H9 (cell line): ENCODE measurements around the gene SLC7A5. TPM values are rescaled to one million over a fixed set of nuclear protein-coding genes. Genes with fewer than 3 reads are reported as not detected.

ENCODE experiments used
- DNase-seq: peaks from one replicate; pipeline ENCODE4 v3.0.0-alpha.2; 2017
- H2AFZ ChIP-seq: one replicate; pipeline ENCODE4 v1.6.1; 2013; ENCODE audit warnings: mild to moderate bottlenecking, low read length, control low read depth, moderate library complexity
- H2AK5ac ChIP-seq: 2 replicates; pipeline ENCODE4 v1.6.1; 2013; ENCODE audit warnings: low read length, control low read depth, mixed read lengths; ENCODE audit not compliant: insufficient read length
- H2BK120ac ChIP-seq: one replicate; pipeline ENCODE4 v1.6.1; 2013; ENCODE audit warnings: low read depth, mild to moderate bottlenecking, low read length, control low read depth, inconsistent platforms; ENCODE audit not compliant: poor library complexity, severe bottlenecking
- H2BK12ac ChIP-seq: 2 replicates; pipeline ENCODE4 v1.6.1; 2013; ENCODE audit warnings: low read length, control low read depth, mixed read lengths, low read depth; ENCODE audit not compliant: insufficient read length
- H2BK15ac ChIP-seq: 2 replicates; pipeline ENCODE4 v1.6.1; 2013; ENCODE audit warnings: low read depth, low read length, control low read depth
- H2BK20ac ChIP-seq: one replicate; pipeline ENCODE4 v1.6.1; 2013; ENCODE audit warnings: low read depth, mild to moderate bottlenecking, low read length, control low read depth, inconsistent platforms; ENCODE audit not compliant: poor library complexity, severe bottlenecking
- H2BK5ac ChIP-seq: 2 replicates; pipeline ENCODE4 v1.6.1; 2013; ENCODE audit warnings: low read length, control low read depth, mixed read lengths; ENCODE audit not compliant: insufficient read length
- H3K14ac ChIP-seq: 2 replicates; pipeline ENCODE4 v1.6.1; 2013; ENCODE audit warnings: low read length, control low read depth; ENCODE audit not compliant: insufficient read depth
- H3K18ac ChIP-seq: 2 replicates; pipeline ENCODE4 v1.6.1; 2013; ENCODE audit warnings: low read depth, mild to moderate bottlenecking, mixed read lengths, low read length, control low read depth; ENCODE audit not compliant: insufficient read length
- H3K23ac ChIP-seq: 2 replicates; pipeline ENCODE4 v1.6.1; 2013; ENCODE audit warnings: low read length, control low read depth, mixed read lengths, low read depth; ENCODE audit not compliant: insufficient read length
- H3K23me2 ChIP-seq: 2 replicates; pipeline ENCODE4 v1.6.1; 2013; ENCODE audit warnings: low read depth, mild to moderate bottlenecking, mixed read lengths, low read length, control low read depth; ENCODE audit not compliant: insufficient read length, poor library complexity, severe bottlenecking
- H3K27ac ChIP-seq: 2 replicates; pipeline ENCODE4 v1.5.1; 2013; ENCODE audit warnings: low read length, control low read depth, mixed read lengths, low read depth; ENCODE audit not compliant: insufficient read length
- H3K27me3 ChIP-seq: 2 replicates; pipeline ENCODE4 v1.6.1; 2013; ENCODE audit warnings: low read length, control low read depth, inconsistent platforms; ENCODE audit not compliant: insufficient read depth
- H3K4ac ChIP-seq: 2 replicates; pipeline ENCODE4 v1.6.1; 2013; ENCODE audit warnings: low read depth, mild to moderate bottlenecking, control low read depth, inconsistent platforms, low read length, moderate library complexity
- H3K4me1 ChIP-seq: 2 replicates; pipeline ENCODE4 v1.6.1; 2013; ENCODE audit warnings: low read length, control low read depth, inconsistent platforms; ENCODE audit not compliant: insufficient read depth
- H3K4me2 ChIP-seq: 2 replicates; pipeline ENCODE4 v1.6.1; 2013; ENCODE audit warnings: low read length, control low read depth, mixed read lengths; ENCODE audit not compliant: insufficient read length, insufficient read depth
- H3K56ac ChIP-seq: 2 replicates; pipeline ENCODE4 v1.6.1; 2013; ENCODE audit warnings: low read depth, mild to moderate bottlenecking, mixed read lengths, low read length, control low read depth; ENCODE audit not compliant: insufficient read length
- H3K79me1 ChIP-seq: 2 replicates; pipeline ENCODE4 v1.6.1; 2013; ENCODE audit warnings: low read depth, mild to moderate bottlenecking, moderate library complexity, low read length, control low read depth, inconsistent platforms; ENCODE audit not compliant: insufficient read depth, poor library complexity, severe bottlenecking
- H3K79me2 ChIP-seq: 2 replicates; pipeline ENCODE4 v1.6.1; 2013; ENCODE audit warnings: low read length, control low read depth, inconsistent platforms; ENCODE audit not compliant: insufficient read depth
- H3K9ac ChIP-seq: 2 replicates; pipeline ENCODE4 v1.6.1; 2013; ENCODE audit warnings: low read length, control low read depth, mixed read lengths; ENCODE audit not compliant: insufficient read length; ENCODE audit errors: extremely low read depth
- H3K9me3 ChIP-seq: one replicate; pipeline ENCODE4 v1.6.1; 2013; ENCODE audit warnings: low read depth, low read length, inconsistent platforms; ENCODE audit not compliant: control insufficient read depth
- H3T11ph ChIP-seq: one replicate; pipeline ENCODE4 v1.6.1; 2013; ENCODE audit warnings: mild to moderate bottlenecking, low read length, control low read depth, inconsistent platforms
- H4K20me1 ChIP-seq: one replicate; pipeline ENCODE4 v1.6.1; 2013; ENCODE audit not compliant: control insufficient read depth, insufficient read length, insufficient read depth
- H4K5ac ChIP-seq: 2 replicates; pipeline ENCODE4 v1.6.1; 2013; ENCODE audit warnings: low read depth, mild to moderate bottlenecking, mixed read lengths, low read length, control low read depth; ENCODE audit not compliant: insufficient read length
- H4K8ac ChIP-seq: replicated peaks from 2 replicates; pipeline ENCODE4 v1.6.1; 2013; ENCODE audit warnings: low read length, control low read depth, mixed read lengths, low read depth; ENCODE audit not compliant: insufficient read length
- H4K91ac ChIP-seq: 2 replicates; pipeline ENCODE4 v1.6.1; 2013; ENCODE audit warnings: low read depth, mild to moderate bottlenecking, moderate library complexity, mixed read lengths, low read length, control low read depth; ENCODE audit not compliant: insufficient read length
- H3K27ac Mint-ChIP-seq, 3 experiments: 2 replicates in 2 of 3; 3 replicates in 1 of 3; pipeline ENCODE4 v1.8.0; 2020 to 2021; ENCODE audit warnings: mixed read lengths in 3 of 3, mild to moderate bottlenecking in 1 of 3, moderate library complexity in 1 of 3
- H3K27me3 Mint-ChIP-seq: 2 replicates; pipeline ENCODE4 v1.8.0; 2021; ENCODE audit warnings: low read depth, mild to moderate bottlenecking, moderate library complexity, mixed read lengths
- H3K36me3 Mint-ChIP-seq, 3 experiments: 2 replicates in 2 of 3; 3 replicates in 1 of 3; pipeline ENCODE4 v1.8.0; 2020 to 2021; ENCODE audit warnings: low read depth in 3 of 3, mixed read lengths in 3 of 3; ENCODE audit not compliant: insufficient read depth in 1 of 3
- H3K4me1 Mint-ChIP-seq, 2 experiments: 2 replicates each; pipeline ENCODE4 v1.8.0; 2020; ENCODE audit warnings: mixed read lengths in 2 of 2
- H3K4me3 Mint-ChIP-seq, 2 experiments: 2 replicates in 1 of 2; 3 replicates in 1 of 2; pipeline ENCODE4 v1.8.0; 2020 to 2021; ENCODE audit warnings: mild to moderate bottlenecking in 2 of 2, mixed read lengths in 2 of 2, moderate library complexity in 1 of 2
- H3K9me3 Mint-ChIP-seq, 2 experiments: 2 replicates in 1 of 2; 3 replicates in 1 of 2; pipeline ENCODE4 v1.8.0; 2020; ENCODE audit warnings: mild to moderate bottlenecking in 2 of 2, mixed read lengths in 2 of 2, moderate library complexity in 1 of 2
- CTCF ChIP-seq: fragments of 200-600 bp; sonication (generic); conservative IDR thresholded peaks from 3 replicates; pipeline ENCODE4 v1.8.0; 2021; ENCODE audit warnings: antibody characterized with exemption, mild to moderate bottlenecking
- WGBS: extraction: QIAGEN DNeasy Blood & Tissue Kit; methylation state at CpG from one replicate; pipeline ENCODE4 v1.1.7; 2013; ENCODE audit warnings: missing lambda C conversion rate, low lambda C conversion rate, mixed read lengths; ENCODE audit not compliant: insufficient read length; ENCODE audit errors: extremely low coverage; 5-methylcytosine and 5-hydroxymethylcytosine counted together
- total RNA-seq: library from RNA; stranded (reverse); gene quantifications from 2 replicates; pipeline ENCODE4 v1.2.1, GENCODE V29; 2021

The SLC7A5 gene
- total RNA-seq, 1 experiment from 2014 or later: 217 TPM

DNA sequence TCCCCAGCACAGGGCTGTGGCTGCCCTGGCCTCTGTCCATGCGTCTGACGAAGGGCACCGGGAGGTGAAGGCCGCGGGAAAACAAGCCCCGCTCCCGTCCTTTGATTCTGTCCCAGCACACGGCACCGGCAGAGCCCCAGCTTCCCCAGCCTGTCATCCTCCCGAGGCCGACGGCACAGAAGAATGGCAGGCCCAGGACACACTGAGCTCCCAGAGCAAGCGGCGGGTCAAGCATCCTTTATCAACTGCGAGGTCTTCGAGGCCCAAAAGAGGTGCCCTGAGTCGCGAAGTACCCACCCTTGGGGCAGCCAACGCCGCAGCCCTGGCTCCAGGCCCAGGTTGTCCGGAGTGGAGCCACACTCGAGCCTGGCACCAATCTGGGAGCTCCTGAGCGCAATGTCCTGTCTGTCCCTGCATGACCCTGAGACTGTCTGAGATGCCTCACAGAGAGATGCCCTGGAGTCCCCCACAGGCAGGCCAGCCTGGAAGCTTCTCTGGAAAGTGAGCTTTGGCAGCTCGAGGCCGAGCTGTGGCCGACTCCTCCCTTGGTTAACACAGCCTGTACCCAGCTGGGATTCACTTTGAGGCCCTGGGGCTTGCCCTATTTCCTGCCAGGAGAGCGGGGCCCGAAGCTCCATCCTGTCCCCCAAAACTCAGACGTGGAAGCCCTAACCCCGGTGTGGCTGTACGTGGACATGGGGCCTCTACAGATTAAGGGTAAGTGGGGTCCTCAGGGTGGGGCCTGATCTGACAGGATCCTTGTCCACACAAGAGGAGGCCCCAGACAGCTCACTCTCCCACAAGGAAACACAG is 23.3 kb downstream of the SLC7A5 start:
- no peak overlapping the region for H3K18ac ChIP-seq
- Mint-ChIP-seq H3K36me3 (peaks cover 21 to 71% (median 37%) of the 10 kb centered on the region in 3 experiments), H3K4me3 (no peak overlapping the region), H3K4me1 (peaks cover 15 to 37% of the 10 kb centered on the region in 2 experiments), H3K27me3 (no peaks in the 10 kb centered on the region; the same call in 1 of the 2 replicates), H3K9me3 (no peaks in the 10 kb centered on the region), H3K27ac (peak overlapping the region in 2 of 3 experiments; percentile 23 to 35; a peak in 2 of 7 replicates)
- H2AFZ ChIP-seq: no peak overlapping the region
- no peak overlapping the region for H2BK20ac ChIP-seq
- H3K27ac ChIP-seq: no peak overlapping the region
- no peak overlapping the region for H2BK15ac ChIP-seq
- H2BK12ac ChIP-seq: no peak overlapping the region
- TF ChIP-seq CTCF: no peak
- DNase-seq: no peak
- no peak overlapping the region for H3K4me2 ChIP-seq
- no peaks in the 10 kb centered on the region for H3K4me1 ChIP-seq
- H3T11ph ChIP-seq: no peak overlapping the region
- no peaks in the 10 kb centered on the region for H3K23me2 ChIP-seq
- no peak overlapping the region for H3K23ac ChIP-seq
- H4K91ac ChIP-seq: no peak overlapping the region
- no peak overlapping the region for H2BK5ac ChIP-seq
- no peaks in the 10 kb centered on the region; the same call in 1 of the 2 replicates for H3K79me2 ChIP-seq
- no CpG with 5 or more reads among the region's 31 CpGs for WGBS
- no peak overlapping the region for H4K8ac ChIP-seq
- H3K4ac ChIP-seq: no peak overlapping the region
- H2AK5ac ChIP-seq: no peak overlapping the region
- no peaks in the 10 kb centered on the region for H3K27me3 ChIP-seq
- peaks cover 2% of the 10 kb centered on the region for H4K20me1 ChIP-seq
- no peaks in the 10 kb centered on the region for H3K9me3 ChIP-seq
- no peak overlapping the region; the same call in 1 of the 2 replicates for H3K14ac ChIP-seq
- peaks cover 4% of the 10 kb centered on the region for H3K79me1 ChIP-seq
- no peak overlapping the region for H3K9ac ChIP-seq
- H4K5ac ChIP-seq: no peak overlapping the region
- no peak overlapping the region for H3K56ac ChIP-seq
- H2BK120ac ChIP-seq: no peak overlapping the region
